Stomach (tissue), 4 donors: ENCODE measurements around the gene HCAR1.

Experiments
- POLR2A ChIP-seq, 4 donors: fragments of 450-650 bp; IDR thresholded peaks; one replicate each; pipeline ENCODE4 v1.6.1; 2016; ENCODE audit warnings: antibody characterized with exemption in 4 of 4, control low read depth in 2 of 4, mild to moderate bottlenecking in 1 of 4, moderate library complexity in 1 of 4
- POLR2AphosphoS5 ChIP-seq, 3 donors: sonication (generic); formaldehyde crosslinking; IDR thresholded peaks; one replicate each; pipeline ENCODE4 v1.6.1; 2016; ENCODE audit warnings: antibody characterized with exemption in 3 of 3
- TF ChIP-seq, protein P1 (sequence below), 7 experiments: fragments of 450-650 bp in 4 of 7; fragments of 200-600 bp in 3 of 7; sonication (generic) in 3 of 7; IDR thresholded peaks; one replicate each; pipeline ENCODE4 v1.5.1; 2016 to 2019; ENCODE audit warnings: antibody characterized with exemption in 7 of 7, control low read depth in 2 of 7, mild to moderate bottlenecking in 1 of 7

DNA sequence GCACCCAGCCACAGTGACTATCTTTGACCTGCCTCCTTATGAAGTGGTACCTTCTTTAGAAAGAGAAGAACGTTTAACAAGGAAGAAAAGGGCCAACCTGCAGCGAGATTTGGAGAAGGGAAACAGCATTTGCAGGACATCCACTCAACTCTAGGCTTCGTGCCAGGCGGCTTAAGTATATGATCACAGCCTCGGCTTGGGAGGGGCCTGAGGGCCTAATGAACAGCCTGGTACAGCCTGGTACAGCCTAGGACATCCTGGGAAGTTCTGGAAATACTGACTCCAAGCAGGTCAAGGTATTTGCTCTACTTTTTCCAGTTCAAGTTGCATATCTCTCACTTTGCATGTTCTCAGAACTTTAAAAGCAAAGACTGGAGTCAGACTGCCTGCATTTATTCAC is 43.6 kb downstream of the HCAR1 start:
- TF ChIP-seq, protein P1, sequence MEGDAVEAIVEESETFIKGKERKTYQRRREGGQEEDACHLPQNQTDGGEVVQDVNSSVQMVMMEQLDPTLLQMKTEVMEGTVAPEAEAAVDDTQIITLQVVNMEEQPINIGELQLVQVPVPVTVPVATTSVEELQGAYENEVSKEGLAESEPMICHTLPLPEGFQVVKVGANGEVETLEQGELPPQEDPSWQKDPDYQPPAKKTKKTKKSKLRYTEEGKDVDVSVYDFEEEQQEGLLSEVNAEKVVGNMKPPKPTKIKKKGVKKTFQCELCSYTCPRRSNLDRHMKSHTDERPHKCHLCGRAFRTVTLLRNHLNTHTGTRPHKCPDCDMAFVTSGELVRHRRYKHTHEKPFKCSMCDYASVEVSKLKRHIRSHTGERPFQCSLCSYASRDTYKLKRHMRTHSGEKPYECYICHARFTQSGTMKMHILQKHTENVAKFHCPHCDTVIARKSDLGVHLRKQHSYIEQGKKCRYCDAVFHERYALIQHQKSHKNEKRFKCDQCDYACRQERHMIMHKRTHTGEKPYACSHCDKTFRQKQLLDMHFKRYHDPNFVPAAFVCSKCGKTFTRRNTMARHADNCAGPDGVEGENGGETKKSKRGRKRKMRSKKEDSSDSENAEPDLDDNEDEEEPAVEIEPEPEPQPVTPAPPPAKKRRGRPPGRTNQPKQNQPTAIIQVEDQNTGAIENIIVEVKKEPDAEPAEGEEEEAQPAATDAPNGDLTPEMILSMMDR (IDR thresholded peaks at IDR 0.05), result no peak
- TF ChIP-seq POLR2A (IDR thresholded peaks at IDR 0.05), result no peak
- peak in 1 of 3 donors; percentile 2 for TF ChIP-seq POLR2AphosphoS5 (IDR thresholded peaks at IDR 0.05)
